Ovary (tissue), 9 donors: Measurements from ENCODE around the gene LBP. TPM values are rescaled to one million over a fixed set of nuclear protein-coding genes. Genes with fewer than 3 reads are reported as not detected.
"Not testable (repeated sequence)": the region's sequence is repeated elsewhere in the genome, so short reads cannot be mapped to it uniquely, and the experiment has no call there.

Experiments
- DNase-seq, 5 donors: peaks; one replicate each; pipeline ENCODE4 v3.0.0-alpha.2; 2019 to 2020
- H3K27ac ChIP-seq, 2 donors: fragments of 200-600 bp; one replicate each; pipeline versions ENCODE4 v1.5.1 to v1.8.0; 2019 to 2022
- H3K27me3 ChIP-seq: fragments of 200-600 bp; one replicate; pipeline ENCODE4 v1.8.0; 2022
- H3K36me3 ChIP-seq: fragments of 200-600 bp; sonication (generic); one replicate; pipeline ENCODE4 v1.5.1; 2019
- H3K4me1 ChIP-seq: one replicate; pipeline ENCODE4 v1.8.1; 2013; ENCODE audit warnings: mild to moderate bottlenecking, moderate library complexity; ENCODE audit not compliant: insufficient read depth
- H3K4me3 ChIP-seq: fragments of 200-600 bp; sonication (generic); one replicate; pipeline ENCODE4 v1.5.1; 2017
- H3K9me3 ChIP-seq, 2 donors: fragments of 200-600 bp in 1 of 2; sonication (generic) in 1 of 2; one replicate each; pipeline versions ENCODE4 v1.5.1 to v1.8.1; 2013 to 2019; ENCODE audit warnings: mild to moderate bottlenecking in 1 of 2, moderate library complexity in 1 of 2
- EP300 ChIP-seq: sonication (generic); formaldehyde crosslinking; IDR thresholded peaks from one replicate; pipeline ENCODE4 v1.6.1; 2017; ENCODE audit warnings: antibody characterized with exemption
- POLR2A ChIP-seq: fragments of 450-650 bp; IDR thresholded peaks from one replicate; pipeline ENCODE4 v1.6.1; 2017; ENCODE audit warnings: antibody characterized with exemption, mild to moderate bottlenecking, moderate library complexity
- WGBS, 3 donors: extraction: QIAGEN DNeasy Blood & Tissue Kit in 1 of 3; methylation state at CpG; one replicate each; pipeline versions ENCODE4 v1.1.5 to v1.1.7; 2013 to 2017; 5-methylcytosine and 5-hydroxymethylcytosine counted together
- intact Hi-C, 4 donors: fragments of 100-400 bp; cut with DNase I; formaldehyde crosslinking; loops; one replicate each; pipeline versions ENCODE4 v1.11.0 to v1.15.1; 2022 to 2023
- polyA plus RNA-seq, 2 donors: library from polyadenylated mRNA; stranded (reverse); fragments of 200-250 nt in 1 of 2; fragments of 350-450 nt in 1 of 2; fragmentation: Illumina TruSeq in 1 of 2; extraction: RNeasy Lipid Tissue Mini Kit (QIAGEN cat#74804) in 1 of 2; gene quantifications; one replicate each; pipeline ENCODE4 v1.2.3, GENCODE V29; 2013 to 2014
- total RNA-seq, 7 donors: library from RNA; depleted of rRNA in 2 of 7; stranded (reverse); fragments of >200 nt in 2 of 7; fragmentation: NEBNext Ultra II Directional in 3 of 7; extraction: Animal tissue kit (Norgen Biotek cat#: 25700) in 3 of 7; gene quantifications; one replicate each; pipeline versions ENCODE4 v1.1.0 to v1.2.4, GENCODE V29; 2016 to 2023
- TF ChIP-seq, protein P1 (sequence below), 3 donors: fragments of 450-650 bp in 2 of 3; fragments of 200-600 bp in 1 of 3; IDR thresholded peaks; one replicate each; pipeline versions ENCODE4 v1.5.1 to v1.8.0; 2016 to 2022; ENCODE audit warnings: antibody characterized with exemption in 3 of 3, mild to moderate bottlenecking in 1 of 3
- donor health status: DM: no; HTN: no; CAD: no; lungs with moderate emphysema.
- donor health status: DM: no; HTN: no; CAD: no.
- donor health status: Bipolar disorder and iron deficiency.
- donor health status: DM: yes; HTN: yes; CAD: no.
- donor health status: DM: no; HTN: no; CAD: no.
- donor health status: DM: yes; HTN: yes; CAD: no.

The LBP gene
- total and polyA plus RNA-seq, 9 donors, result 0.12 to 0.20 (median 0.17) TPM; not detected in 5

GRCh38 chr20:38406476-38406875, 60.2 kb downstream of the LBP start:
- 90 to 93% (median 92%) methylated on average over 5 of the region's 5 CpGs for WGBS, 3 donors
- Histone ChIP-seq H3K9me3 (no peaks in the 10 kb centered on the region), H3K4me1 (peaks cover 1% of the 10 kb centered on the region), H3K4me3 (no peak overlapping the region), H3K27me3 (no peaks in the 10 kb centered on the region), H3K36me3 (no peaks in the 10 kb centered on the region), H3K27ac (no peak overlapping the region)
- TF ChIP-seq POLR2A, result no peak
- TF ChIP-seq EP300, result no peak
- TF ChIP-seq, protein P1, sequence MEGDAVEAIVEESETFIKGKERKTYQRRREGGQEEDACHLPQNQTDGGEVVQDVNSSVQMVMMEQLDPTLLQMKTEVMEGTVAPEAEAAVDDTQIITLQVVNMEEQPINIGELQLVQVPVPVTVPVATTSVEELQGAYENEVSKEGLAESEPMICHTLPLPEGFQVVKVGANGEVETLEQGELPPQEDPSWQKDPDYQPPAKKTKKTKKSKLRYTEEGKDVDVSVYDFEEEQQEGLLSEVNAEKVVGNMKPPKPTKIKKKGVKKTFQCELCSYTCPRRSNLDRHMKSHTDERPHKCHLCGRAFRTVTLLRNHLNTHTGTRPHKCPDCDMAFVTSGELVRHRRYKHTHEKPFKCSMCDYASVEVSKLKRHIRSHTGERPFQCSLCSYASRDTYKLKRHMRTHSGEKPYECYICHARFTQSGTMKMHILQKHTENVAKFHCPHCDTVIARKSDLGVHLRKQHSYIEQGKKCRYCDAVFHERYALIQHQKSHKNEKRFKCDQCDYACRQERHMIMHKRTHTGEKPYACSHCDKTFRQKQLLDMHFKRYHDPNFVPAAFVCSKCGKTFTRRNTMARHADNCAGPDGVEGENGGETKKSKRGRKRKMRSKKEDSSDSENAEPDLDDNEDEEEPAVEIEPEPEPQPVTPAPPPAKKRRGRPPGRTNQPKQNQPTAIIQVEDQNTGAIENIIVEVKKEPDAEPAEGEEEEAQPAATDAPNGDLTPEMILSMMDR (IDR thresholded peaks at IDR 0.05), result no peak
- no peak for DNase-seq
- intact Hi-C loops, result loop anchor here in 3 of 4 donors (5.0 to 10.0 kb wide), 3 partner anchors 72 to 842 kb away; no protein-coding TSS in a partner anchor

DNA sequence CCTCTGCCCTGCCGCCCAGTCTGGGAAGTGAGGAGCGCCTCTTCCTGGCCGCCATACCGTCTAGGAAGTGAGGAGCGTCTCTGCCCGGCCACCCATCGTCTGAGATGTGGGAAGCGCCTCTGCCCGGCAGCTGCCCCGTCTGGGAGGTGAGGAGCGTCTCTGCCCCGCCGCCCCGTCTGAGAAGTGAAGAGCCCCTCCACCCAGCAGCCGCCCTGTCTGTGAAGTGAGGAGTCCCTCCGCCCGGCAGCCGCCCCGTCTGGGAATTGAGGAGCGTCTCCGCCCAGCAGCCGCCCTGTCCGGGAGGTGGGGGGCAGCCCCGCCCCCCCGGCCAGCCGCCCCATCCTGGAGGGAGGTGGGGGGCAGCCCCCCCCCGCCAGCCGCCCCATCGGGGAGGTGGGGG, 61.0 kb downstream of the LBP start:
- no peak overlapping the region for H3K4me3 ChIP-seq
- 90 to 95% (median 91%) methylated on average over 18 to 29 of the region's 29 CpGs for WGBS, 3 donors
- no peak overlapping the region for H3K27ac ChIP-seq
- no peaks in the 10 kb centered on the region for H3K27me3 ChIP-seq
- TF ChIP-seq EP300 (no peak), POLR2A (no peak)
- TF ChIP-seq, protein P1 (IDR thresholded peaks at IDR 0.05), result no peak
- no peak for DNase-seq
- H3K9me3 ChIP-seq, result no peaks in the 10 kb centered on the region
- peaks cover 1% of the 10 kb centered on the region for H3K4me1 ChIP-seq
- intact Hi-C loops, result loop anchor here in 3 of 4 donors (5.0 to 10.0 kb wide), 3 partner anchors 73 to 843 kb away; no protein-coding TSS in a partner anchor
- no peaks in the 10 kb centered on the region for H3K36me3 ChIP-seq

DNA sequence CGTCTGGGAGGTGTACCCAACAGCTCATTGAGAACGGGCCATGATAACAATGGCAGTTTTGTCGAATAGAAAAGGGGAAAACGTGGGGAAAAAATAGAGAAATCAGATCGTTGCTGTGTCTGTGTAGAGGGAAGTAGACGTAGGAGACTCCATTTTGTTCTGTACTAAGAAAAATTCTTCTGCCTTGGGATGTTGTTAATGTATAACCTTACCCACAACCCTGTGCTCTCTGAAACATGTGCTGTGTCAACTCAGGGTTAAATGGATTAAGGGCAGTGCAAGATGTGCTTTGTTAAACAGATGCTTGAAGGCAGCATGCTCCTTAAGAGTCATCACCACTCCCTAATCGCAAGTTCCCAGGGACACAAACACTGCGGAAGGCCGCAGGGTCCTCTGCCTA, 61.5 kb downstream of the LBP start:
- WGBS, 3 donors, result 88 to 91% (median 88%) methylated on average over 9 of the region's 9 CpGs
- H3K4me1 ChIP-seq, H3K4me3 ChIP-seq, H3K36me3 ChIP-seq, H3K9me3 ChIP-seq, H3K27ac ChIP-seq, DNase-seq, H3K27me3 ChIP-seq: not testable (repeated sequence)
- intact Hi-C loops, result loop anchor here in 3 of 4 donors (5.0 to 10.0 kb wide), 3 partner anchors 73 to 843 kb away; no protein-coding TSS in a partner anchor

DNA sequence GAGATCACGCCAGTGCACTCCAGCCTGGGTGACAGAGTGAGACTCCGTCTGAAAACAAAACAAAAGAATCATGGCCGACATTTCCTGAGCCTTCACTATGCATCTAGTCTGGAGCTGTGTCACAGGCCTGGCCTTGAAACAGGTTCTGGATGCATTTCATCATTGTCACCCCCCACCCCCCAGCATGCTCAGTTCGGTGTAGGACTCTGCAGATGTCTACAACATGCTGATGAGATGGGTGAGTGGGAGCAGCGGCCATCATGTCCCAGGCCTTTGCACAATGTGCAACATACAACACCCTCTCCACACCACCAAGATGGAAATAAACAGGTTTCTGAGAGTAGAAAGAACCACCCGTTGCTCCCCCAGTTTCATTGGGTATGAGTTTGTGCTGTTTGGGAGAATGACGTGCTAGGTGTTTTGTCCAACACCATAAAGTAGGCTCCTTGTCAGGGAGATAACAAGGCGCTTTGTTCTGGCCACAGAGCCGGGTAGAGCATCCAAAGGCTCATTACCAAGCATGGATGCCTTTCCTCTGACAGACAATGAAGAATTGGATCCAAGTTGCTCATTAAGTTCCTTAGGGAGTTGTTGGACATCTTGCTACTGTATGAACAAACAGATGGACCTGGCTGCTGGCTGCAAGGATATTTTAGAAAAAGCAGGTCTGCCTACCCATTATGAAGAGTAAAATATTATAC, 66.7 kb downstream of the LBP start:
- Histone ChIP-seq H3K27ac (no peak overlapping the region), H3K27me3 (no peaks in the 10 kb centered on the region), H3K36me3 (no peaks in the 10 kb centered on the region), H3K4me3 (no peak overlapping the region), H3K9me3 (no peaks in the 10 kb centered on the region), H3K4me1 (peaks cover 1% of the 10 kb centered on the region)
- no peak for TF ChIP-seq EP300
- no peak for TF ChIP-seq POLR2A
- TF ChIP-seq, protein P1 (IDR thresholded peaks at IDR 0.05), result no peak
- no peak for DNase-seq
- 77 to 81% (median 80%) methylated on average over 9 of the region's 9 CpGs for WGBS, 3 donors
- intact Hi-C loops, result no loop called here

DNA sequence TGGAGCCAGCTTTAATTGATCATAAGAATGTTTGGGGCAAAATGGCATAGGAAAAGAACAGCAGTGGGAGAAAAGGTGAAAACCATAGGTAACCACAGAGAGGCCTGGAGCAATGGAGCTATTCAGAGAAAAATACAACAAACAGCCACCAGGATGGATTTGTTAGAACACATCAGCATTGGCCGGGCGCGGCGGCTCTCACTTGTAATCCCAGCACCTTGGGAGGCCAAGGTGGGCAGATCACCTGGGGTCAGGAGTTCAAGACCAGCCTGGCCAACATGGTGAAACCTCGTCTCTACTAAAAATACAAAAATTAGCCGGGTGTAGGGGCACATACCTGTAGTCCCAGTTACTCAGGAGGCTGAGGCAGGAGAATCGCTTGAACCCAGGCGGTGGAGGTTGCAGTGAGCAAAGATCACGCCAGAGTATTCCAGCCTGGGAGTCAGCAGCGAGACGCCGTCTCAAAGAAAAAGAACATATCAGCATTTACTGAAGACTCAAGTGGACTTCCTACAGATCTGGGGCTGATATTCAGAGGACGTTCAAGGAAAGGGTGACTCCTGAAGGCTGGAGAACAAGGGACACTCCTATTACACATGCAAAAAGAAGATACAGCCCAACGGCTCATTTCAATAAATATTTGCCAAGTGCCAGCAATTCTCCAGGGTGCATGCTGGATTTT, 68.6 kb downstream of the LBP start:
- Histone ChIP-seq H3K4me3 (no peak overlapping the region), H3K27me3 (no peaks in the 10 kb centered on the region), H3K36me3 (no peaks in the 10 kb centered on the region), H3K9me3 (no peaks in the 10 kb centered on the region), H3K27ac (no peak overlapping the region), H3K4me1 (peaks cover 3% of the 10 kb centered on the region)
- DNase-seq, result peak in 1 of 5 donors; percentile 13
- WGBS, 3 donors, result 93 to 94% (median 93%) methylated on average over 14 of the region's 14 CpGs
- TF ChIP-seq, protein P1 (IDR thresholded peaks at IDR 0.05), result no peak
- TF ChIP-seq EP300, result no peak
- TF ChIP-seq POLR2A, result no peak
- intact Hi-C loops, result no loop called here
